Transverse colon (tissue), 4 donors: ENCODE measurements around the gene IPO4. TPM values are rescaled to one million over a fixed set of nuclear protein-coding genes. Genes with fewer than 3 reads are reported as not detected.

ENCODE experiments used
- DNase-seq: peaks from one replicate; pipeline ENCODE4 v3.0.0-alpha.2; 2019
- H3K27ac ChIP-seq, 4 donors: fragments of 200-600 bp; sonication (generic); 2 replicates each; pipeline ENCODE4 v1.5.1; 2016 to 2018; ENCODE audit warnings: inconsistent platforms in 4 of 4
- H3K27me3 ChIP-seq: fragments of 200-600 bp; sonication (generic); 2 replicates; pipeline ENCODE4 v1.5.1; 2017; ENCODE audit warnings: inconsistent platforms
- H3K36me3 ChIP-seq, 4 donors: fragments of 200-600 bp; sonication (generic); 2 replicates each; pipeline ENCODE4 v1.5.1; 2017 to 2019; ENCODE audit warnings: inconsistent platforms in 4 of 4
- H3K4me1 ChIP-seq, 4 donors: fragments of 200-600 bp; sonication (generic); 2 replicates each; pipeline ENCODE4 v1.5.1; 2017 to 2020; ENCODE audit warnings: inconsistent platforms in 4 of 4
- H3K4me3 ChIP-seq, 4 donors: fragments of 200-600 bp; sonication (generic); 1 replicate in 1 of 4; 2 replicates in 3 of 4; pipeline versions ENCODE4 v1.5.1 to v1.6.1; 2017 to 2019; ENCODE audit warnings: inconsistent platforms in 4 of 4
- H3K9me3 ChIP-seq, 2 donors: fragments of 200-600 bp; sonication (generic); 2 replicates each; pipeline ENCODE4 v1.5.1; 2017 to 2019; ENCODE audit warnings: inconsistent platforms in 2 of 2
- CTCF ChIP-seq, 5 experiments: fragments of 200-600 bp in 3 of 5; fragments of 450-650 bp in 2 of 5; sonication (generic) in 3 of 5; IDR thresholded peaks; 1 replicate in 2 of 5; 2 replicates in 3 of 5; pipeline ENCODE4 v1.5.1; 2016 to 2017; ENCODE audit warnings: antibody characterized with exemption in 5 of 5, inconsistent platforms in 3 of 5, mild to moderate bottlenecking in 2 of 5, moderate library complexity in 1 of 5
- EP300 ChIP-seq: sonication (generic); formaldehyde crosslinking; IDR thresholded peaks from one replicate; pipeline ENCODE4 v1.6.1; 2017; ENCODE audit warnings: antibody characterized with exemption, low read depth
- POLR2A ChIP-seq: fragments of 450-650 bp; IDR thresholded peaks from one replicate; pipeline ENCODE4 v1.6.1; 2016; ENCODE audit warnings: antibody characterized with exemption, mild to moderate bottlenecking, moderate library complexity
- POLR2AphosphoS5 ChIP-seq, 3 donors: sonication (generic); formaldehyde crosslinking; IDR thresholded peaks; one replicate each; pipeline ENCODE4 v1.6.1; 2016; ENCODE audit warnings: antibody characterized with exemption in 3 of 3
- WGBS, 2 donors: methylation state at CpG; one replicate each; pipeline ENCODE4 v1.1.5; 2018; ENCODE audit warnings: low coverage in 1 of 2; 5-methylcytosine and 5-hydroxymethylcytosine counted together
- in situ Hi-C, 4 donors: fragments of 200-750 bp; cut with MboI; loops; one replicate each; pipeline versions ENCODE4 v1.15.0 to v1.15.1; 2017; ENCODE audit warnings: low sequenced_read_pairs in 3 of 4, low pct_ligation_motif_present in 1 of 4, low pct_unique_long_range_greater_than_20kb in 1 of 4
- intact Hi-C: fragments of 100-400 bp; cut with DNase I; formaldehyde crosslinking; loops from one replicate; pipeline ENCODE4 v1.15.1; 2023; ENCODE audit warnings: low total_unique reads
- total RNA-seq, 4 donors: library from RNA; depleted of rRNA; stranded (reverse); fragments of >200 nt; gene quantifications; one replicate each; pipeline ENCODE4 v1.1.0, GENCODE V29; 2016

Gene IPO4
- total RNA-seq, 4 donors from 2014 or later = 10.0 to 60.5 (median 37.3) TPM

GRCh38 chr14:24236689-24237462, 48.3 kb upstream of the IPO4 start:
- in situ Hi-C loops = loop anchor here in 3 of 4 donors (25.0 kb wide), 1 partner anchor 200 kb away; the partner anchor contains the start of genes CBLN3 (in 3 of the 3), KHNYN (in 3 of the 3) and SDR39U1 (in 3 of the 3)
- DNase-seq = no peak
- 94% methylated on average over 6 of the region's 6 CpGs; no CpG with 5 or more reads in 1 of the 2 donors for WGBS, 2 donors
- H3K36me3 ChIP-seq = peaks cover 0 to 35% (median 13%) of the 10 kb centered on the region in 4 donors
- H3K4me1 ChIP-seq = peaks cover 33 to 48% (median 34%) of the 10 kb centered on the region in 4 donors
- no peak overlapping the region for H3K27ac ChIP-seq
- H3K4me3 ChIP-seq = no peak overlapping the region
- no peaks in the 10 kb centered on the region for H3K27me3 ChIP-seq
- intact Hi-C loops = no loop called here
- no peaks in the 10 kb centered on the region for H3K9me3 ChIP-seq
- TF ChIP-seq POLR2AphosphoS5 (IDR thresholded peaks at IDR 0.05) (no peak), EP300 (no peak), POLR2A (no peak), CTCF (IDR thresholded peaks at IDR 0.05) (no peak)

GRCh38 chr14:24235804-24236688, 47.4 kb upstream of the IPO4 start:
- in situ Hi-C loops = loop anchor here in 3 of 4 donors (25.0 kb wide), 1 partner anchor 201 kb away; the partner anchor contains the start of genes CBLN3 (in 3 of the 3), KHNYN (in 3 of the 3) and SDR39U1 (in 3 of the 3)

GRCh38 chr14:24234095-24235005, 45.7 kb upstream of the IPO4 start:
- in situ Hi-C loops = loop anchor here in 3 of 4 donors (25.0 kb wide), 1 partner anchor 203 kb away; the partner anchor contains the start of genes CBLN3 (in 3 of the 3), KHNYN (in 3 of the 3) and SDR39U1 (in 3 of the 3)
- whole genome bisulfite sequencing, 2 donors = 89 to 100% methylated on average over 3 of the region's 3 CpGs
- H3K4me3 ChIP-seq = no peak overlapping the region
- DNase-seq = no peak
- no peak for TF ChIP-seq POLR2AphosphoS5 (IDR thresholded peaks at IDR 0.05)
- TF ChIP-seq CTCF (IDR thresholded peaks at IDR 0.05) = no peak
- no peak for TF ChIP-seq POLR2A
- no peak for TF ChIP-seq EP300
- intact Hi-C loops = loop anchor here (5.0 kb wide), 1 partner anchor 208 kb away; the partner anchor contains the start of gene SDR39U1
- H3K36me3 ChIP-seq = peaks cover 0 to 23% (median 7%) of the 10 kb centered on the region in 4 donors
- H3K4me1 ChIP-seq = peaks cover 17 to 36% (median 23%) of the 10 kb centered on the region in 4 donors
- H3K27ac ChIP-seq = peak overlapping the region in 2 of 4 donors; percentile 86 to 96
- H3K27me3 ChIP-seq = no peaks in the 10 kb centered on the region
- no peaks in the 10 kb centered on the region for H3K9me3 ChIP-seq

More at GRCh38 chr14:24235804-24236688, 47.4 kb upstream of the IPO4 start:
- DNase-seq = no peak
- no peak overlapping the region for H3K27ac ChIP-seq
- peaks cover 29 to 47% (median 32%) of the 10 kb centered on the region in 4 donors for H3K4me1 ChIP-seq
- intact Hi-C loops = no loop called here
- TF ChIP-seq POLR2A = no peak
- no peak for TF ChIP-seq EP300
- TF ChIP-seq POLR2AphosphoS5 (IDR thresholded peaks at IDR 0.05) = no peak
- no peak for TF ChIP-seq CTCF (IDR thresholded peaks at IDR 0.05)
- 87 to 90% methylated on average over 5 of the region's 5 CpGs for WGBS, 2 donors
- H3K9me3 ChIP-seq = no peaks in the 10 kb centered on the region
- H3K4me3 ChIP-seq = no peak overlapping the region
- no peaks in the 10 kb centered on the region for H3K27me3 ChIP-seq
- peaks cover 0 to 35% (median 13%) of the 10 kb centered on the region in 4 donors for H3K36me3 ChIP-seq
